Endodermal cell (in vitro differentiated cells): Measurements from ENCODE around the gene SYF2. TPM values are rescaled to one million over a fixed set of nuclear protein-coding genes. Genes with fewer than 3 reads are reported as not detected.

Experiments
- DNase-seq: peaks from one replicate; pipeline ENCODE4 v3.0.0-alpha.2; 2017
- H3K27ac ChIP-seq: 2 replicates; pipeline ENCODE4 v1.5.1; 2013; ENCODE audit warnings: mild to moderate bottlenecking, low read depth, low read length, moderate library complexity
- H3K27me3 ChIP-seq: 2 replicates; pipeline ENCODE4 v1.6.1; 2013; ENCODE audit warnings: mild to moderate bottlenecking, low read length, moderate library complexity; ENCODE audit not compliant: insufficient read depth, control insufficient read depth, poor library complexity, severe bottlenecking
- H3K36me3 ChIP-seq: 2 replicates; pipeline ENCODE4 v1.7.0; 2013; ENCODE audit warnings: mild to moderate bottlenecking, low read length, moderate library complexity; ENCODE audit not compliant: control insufficient read depth, insufficient read depth
- H3K4me1 ChIP-seq: one replicate; pipeline ENCODE4 v1.7.0; 2013; ENCODE audit warnings: low read length; ENCODE audit not compliant: control insufficient read depth, insufficient read depth
- H3K4me3 ChIP-seq: 2 replicates; pipeline ENCODE4 v1.5.1; 2013; ENCODE audit warnings: mild to moderate bottlenecking, low read length, moderate library complexity
- H3K9ac ChIP-seq: 2 replicates; pipeline ENCODE4 v1.6.1; 2013; ENCODE audit warnings: mild to moderate bottlenecking, low read length, moderate library complexity; ENCODE audit not compliant: poor library complexity, severe bottlenecking; ENCODE audit errors: extremely low read depth
- H3K9me3 ChIP-seq: 2 replicates; pipeline ENCODE4 v1.6.1; 2013; ENCODE audit warnings: mild to moderate bottlenecking, low read length, moderate library complexity; ENCODE audit not compliant: control insufficient read depth
- H3K27ac Mint-ChIP-seq: 2 replicates; pipeline ENCODE4 v1.8.0; 2020; ENCODE audit warnings: mixed read lengths
- H3K27me3 Mint-ChIP-seq: 2 replicates; pipeline ENCODE4 v1.8.0; 2021; ENCODE audit warnings: mild to moderate bottlenecking, mixed read lengths; ENCODE audit not compliant: insufficient read depth
- H3K36me3 Mint-ChIP-seq: 2 replicates; pipeline ENCODE4 v1.8.0; 2020; ENCODE audit warnings: low read depth, mixed read lengths
- H3K4me1 Mint-ChIP-seq: 2 replicates; pipeline ENCODE4 v1.8.0; 2020; ENCODE audit warnings: mixed read lengths
- H3K4me3 Mint-ChIP-seq: 2 replicates; pipeline ENCODE4 v1.8.0; 2020; ENCODE audit warnings: mild to moderate bottlenecking, moderate library complexity, mixed read lengths
- H3K9me3 Mint-ChIP-seq: 2 replicates; pipeline ENCODE4 v1.8.0; 2020; ENCODE audit warnings: mild to moderate bottlenecking, mixed read lengths
- CTCF ChIP-seq: fragments of 200-600 bp; sonication (generic); conservative IDR thresholded peaks from 2 replicates; pipeline ENCODE4 v1.5.0; 2021; ENCODE audit warnings: antibody characterized with exemption, mild to moderate bottlenecking
- WGBS, 2 experiments: methylation state at CpG; one replicate each; pipeline versions ENCODE4 v1.1.5 to v1.1.7; 2013; ENCODE audit warnings: missing lambda C conversion rate in 2 of 2, mixed read lengths in 1 of 2; ENCODE audit not compliant: insufficient coverage in 1 of 2, insufficient read length in 1 of 2; 5-methylcytosine and 5-hydroxymethylcytosine counted together
- total RNA-seq, 2 donors: library from RNA; stranded (reverse); fragmentation: NEBNext Ultra II Directional in 1 of 2; extraction: Animal tissue kit (Norgen Biotek cat#: 25700) in 1 of 2; gene quantifications; 2 replicates in 1 of 2; 3 replicates in 1 of 2; pipeline ENCODE4 v1.2.1, GENCODE V29; 2021

SYF2 gene
- total RNA-seq, 2 donors from 2014 or later = 36.4 to 38.0 TPM

DNA sequence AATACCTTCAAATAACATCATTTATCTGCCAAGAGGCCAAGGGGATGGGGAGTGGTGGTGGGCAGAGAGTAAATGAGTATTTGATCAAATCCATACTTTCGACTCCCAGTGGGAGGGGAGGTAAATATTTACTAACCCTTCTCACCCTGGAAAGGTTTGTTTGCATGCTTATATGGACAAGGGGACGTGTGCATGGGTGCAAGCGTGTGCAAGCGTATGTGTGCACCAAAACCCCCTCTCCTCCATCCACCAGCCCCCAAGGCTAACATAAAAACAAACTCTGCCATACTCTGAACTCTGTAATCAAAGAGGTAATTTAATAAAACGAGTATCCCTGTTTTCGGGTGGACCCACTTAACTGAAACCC, 58.0 kb downstream of the SYF2 start:
- WGBS, 2 experiments = 92% methylated on average over 6 of the region's 6 CpGs; no CpG with 5 or more reads in 1 of the 2 experiments
- no peaks in the 10 kb centered on the region for H3K9me3 ChIP-seq
- Mint-ChIP-seq H3K27me3 (no peaks in the 10 kb centered on the region), H3K9me3 (peaks cover 27% of the 10 kb centered on the region), H3K4me3 (no peak overlapping the region), H3K4me1 (peaks cover 31% of the 10 kb centered on the region), H3K27ac (no peak overlapping the region), H3K36me3 (no peaks in the 10 kb centered on the region)
- TF ChIP-seq CTCF = no peak
- H3K27ac ChIP-seq = no peak overlapping the region
- H3K4me1 ChIP-seq = peaks cover 8% of the 10 kb centered on the region
- H3K27me3 ChIP-seq = no peaks in the 10 kb centered on the region
- no peak overlapping the region for H3K9ac ChIP-seq
- no peak for DNase-seq
- no peak overlapping the region for H3K4me3 ChIP-seq
- no peaks in the 10 kb centered on the region for H3K36me3 ChIP-seq

DNA sequence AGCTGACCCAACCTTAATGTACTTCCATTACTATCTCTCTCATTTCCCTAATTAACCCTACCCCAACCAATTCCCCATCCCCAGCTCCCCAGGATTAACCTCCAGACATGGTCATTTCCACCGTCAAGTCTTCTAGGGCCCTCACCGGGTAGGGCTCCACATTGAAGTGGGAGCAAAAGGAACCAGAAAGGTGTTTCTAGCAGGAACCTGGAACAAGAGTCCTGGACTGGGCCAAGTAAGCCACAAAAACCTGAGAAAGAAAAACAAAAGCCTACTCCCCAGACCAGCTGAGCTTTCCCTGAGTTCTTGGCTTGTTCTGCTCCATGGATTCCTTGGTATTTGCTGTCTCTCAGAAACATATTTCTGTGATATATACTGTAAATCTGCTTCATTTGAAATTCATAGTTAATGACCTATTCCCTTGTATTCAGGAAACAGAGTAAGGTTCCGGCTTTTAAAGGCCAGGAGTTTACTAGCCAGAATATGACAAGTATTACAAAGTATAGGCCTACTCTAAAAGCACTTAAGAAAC, 58.4 kb downstream of the SYF2 start:
- Mint-ChIP-seq H3K4me3 (no peak overlapping the region), H3K4me1 (peaks cover 36% of the 10 kb centered on the region), H3K27me3 (no peaks in the 10 kb centered on the region), H3K36me3 (no peaks in the 10 kb centered on the region), H3K27ac (peak overlapping the region; percentile 58), H3K9me3 (peaks cover 27% of the 10 kb centered on the region)
- Histone ChIP-seq H3K27ac (no peak overlapping the region), H3K4me3 (no peak overlapping the region), H3K4me1 (peaks cover 12% of the 10 kb centered on the region), H3K9ac (no peak overlapping the region), H3K9me3 (no peaks in the 10 kb centered on the region), H3K27me3 (no peaks in the 10 kb centered on the region), H3K36me3 (no peaks in the 10 kb centered on the region)
- WGBS, 2 experiments = 95 to 100% methylated on average over 2 to 3 of the region's 3 CpGs
- DNase-seq = no peak
- TF ChIP-seq CTCF = no peak

Other genes with a start within 250 kb of the SYF2 start
- gene RSRP1, start 15.0 kb upstream of the SYF2 start, total RNA-seq = 10 to 100 TPM; 90.3 to 92.5 TPM
- not detected for gene RHD, start 40.0 kb upstream of the SYF2 start, total RNA-seq
- gene TMEM50A, start 105.8 kb upstream of the SYF2 start, total RNA-seq = 10 to 100 TPM; 95.8 to 99.3 TPM
- gene RHCE, start 188.3 kb upstream of the SYF2 start, total RNA-seq = under 1 TPM; 0.33 to 0.40 TPM
- gene MACO1, start 198.4 kb upstream of the SYF2 start, total RNA-seq = 10 to 100 TPM; 13.1 to 14.1 TPM